Kidney (tissue), 22 donors: ENCODE measurements around the gene INTU. TPM values are rescaled to one million over a fixed set of nuclear protein-coding genes. Genes with fewer than 3 reads are reported as not detected.
"Not testable (repeated sequence)": the region's sequence is repeated elsewhere in the genome, so short reads cannot be mapped to it uniquely, and the experiment has no call there.

ENCODE experiments used
- DNase-seq, 5 donors: peaks; one replicate each; pipeline ENCODE4 v3.0.0-alpha.2; 2013 to 2020
- FAIRE-seq: peaks from 2 replicates; lab custom pipeline; 2012; peaks lifted over from hg19 to GRCh38; lab: Jason Lieb, UNC
- H3K27ac ChIP-seq, 2 donors: one replicate each; pipeline ENCODE4 v1.7.0; 2013; ENCODE audit warnings: low read depth in 2 of 2, low read length in 2 of 2, inconsistent platforms in 1 of 2
- H3K27me3 ChIP-seq: one replicate; pipeline ENCODE4 v1.7.1; 2013; ENCODE audit warnings: low read length, inconsistent platforms; ENCODE audit not compliant: control insufficient read depth, insufficient read depth
- H3K36me3 ChIP-seq, 3 donors: one replicate each; pipeline versions ENCODE4 v1.7.0 to v1.7.1; 2013; ENCODE audit warnings: low read length in 3 of 3, control low read depth in 1 of 3, inconsistent platforms in 1 of 3; ENCODE audit not compliant: insufficient read depth in 3 of 3, control insufficient read depth in 2 of 3
- H3K4me1 ChIP-seq, 3 donors: one replicate each; pipeline versions ENCODE4 v1.7.0 to v1.7.1; 2013; ENCODE audit warnings: low read length in 3 of 3, inconsistent platforms in 1 of 3, low read depth in 1 of 3; ENCODE audit not compliant: control insufficient read depth in 2 of 3, insufficient read depth in 2 of 3
- H3K4me3 ChIP-seq, 3 donors: one replicate each; pipeline versions ENCODE4 v1.7.0 to v1.8.1; 2013; ENCODE audit warnings: low read length in 3 of 3, control low read depth in 1 of 3, inconsistent platforms in 1 of 3
- H3K9ac ChIP-seq, 3 donors: one replicate each; pipeline versions ENCODE4 v1.7.0 to v1.7.1; 2013; ENCODE audit warnings: low read length in 3 of 3, control low read depth in 1 of 3, inconsistent platforms in 1 of 3
- H3K9me3 ChIP-seq, 3 donors: one replicate each; pipeline versions ENCODE4 v1.7.0 to v1.7.1; 2013; ENCODE audit warnings: low read length in 3 of 3, control low read depth in 1 of 3, inconsistent platforms in 1 of 3; ENCODE audit not compliant: control insufficient read depth in 2 of 3, insufficient read depth in 1 of 3
- CTCF ChIP-seq: IDR thresholded peaks from 3 replicates; pipeline ENCODE4 v1.5.1; 2012; ENCODE audit warnings: mild to moderate bottlenecking, moderate library complexity, borderline replicate concordance; ENCODE audit not compliant: insufficient read depth; ENCODE audit errors: extremely low read depth
- intact Hi-C: fragments of 100-400 bp; cut with DNase I; formaldehyde crosslinking; loops from one replicate; pipeline ENCODE4 v1.11.1; 2022
- long read RNA-seq, 10 donors: library from polyadenylated mRNA in 1 of 10; unstranded in 1 of 10; transcript quantifications; one replicate each; pipeline ENCODE4 v2.0.0 and lab custom pipeline, GENCODE V29; 2021 to 2026
- polyA plus RNA-seq: library from polyadenylated mRNA; stranded (reverse); fragments of 350-450 nt; fragmentation: Illumina TruSeq; extraction: RNeasy Lipid Tissue Mini Kit (QIAGEN cat#74804); gene quantifications from one replicate; pipeline ENCODE4 v1.2.3, GENCODE V29; 2014; ENCODE audit warnings: low read depth, low replicate concordance; ENCODE audit not compliant: insufficient read depth
- total RNA-seq: library from RNA; stranded (reverse); fragmentation: NEBNext Ultra II Directional; extraction: Animal tissue kit (Norgen Biotek cat#: 25700); gene quantifications from one replicate; pipeline ENCODE4 v1.2.1, GENCODE V29; 2021
- donor health status: control.
- donor health status: control.
- donor health status: control.
- donor health status: control.
- donor health status: control.
- donor health status: DM: yes; HTN: yes; CAD: no.
- donor health status: Normal renal cell carcinoma (clear cell type).

Gene INTU
- 8.3 TPM for total RNA-seq
- polyA plus RNA-seq = 2.6 TPM
- long read RNA-seq, donor 1 = 0 reads
- long read RNA-seq, donor 2 = 0 reads
- long read RNA-seq, donor 3 = 0 reads
- long read RNA-seq, donor 4 = 0 reads
- long read RNA-seq, donor 5 = 0 reads
- long read RNA-seq, donor 6 = 0 reads
- long read RNA-seq, donor 7, partial matches to known transcripts = 2 of 4 reads
- long read RNA-seq, donor 7, other reads (novel, unspliced or antisense) = 2 of 4 reads
- long read RNA-seq, donor 8 = 0 reads
- long read RNA-seq, donor 9 = 0 reads
- long read RNA-seq, donor 10 = 0 reads

GRCh38 chr4:127632420-127633403, at the start of gene INTU:
Gene INTU, plus strand, starts transcription at chr4:127632957. Its CDS starts 78 bp downstream, at chr4:127633035.
- H3K27me3 ChIP-seq = no peaks in the 10 kb centered on the region
- H3K27ac ChIP-seq = no peak within 1 kb of the TSS
- TF ChIP-seq CTCF = no peak
- no peaks in the 10 kb centered on the region for H3K9me3 ChIP-seq
- peaks cover 0 to 3% (median 0%) of the 10 kb centered on the region in 3 donors for H3K4me1 ChIP-seq
- peak within 1 kb of the TSS; percentile 84 to 100 (median 95) for H3K4me3 ChIP-seq
- peak within 1 kb of the TSS; percentile 74 to 94 (median 93) for H3K9ac ChIP-seq
- intact Hi-C loops = no loop called here
- peak; percentile 94 to 99 (median 96) for DNase-seq
- H3K36me3 ChIP-seq = no peaks in the 10 kb centered on the region
- peak; percentile 86 for FAIRE-seq

- intact Hi-C loops, DNase-seq, H3K9me3 ChIP-seq, H3K4me3 ChIP-seq, H3K27ac ChIP-seq, H3K4me1 ChIP-seq, H3K9ac ChIP-seq, FAIRE-seq, H3K36me3 ChIP-seq, H3K27me3 ChIP-seq: not testable (repeated sequence)
These were observed 46.3 kb upstream of the INTU start for GRCh38 chr4:127586496-127586895.

- FAIRE-seq (no peak), DNase-seq (peak in 2 of 5 donors; percentile 14 to 34)
- Histone ChIP-seq H3K4me1 (no peaks in the 10 kb centered on the region), H3K4me3 (no peak overlapping the region), H3K27ac (no peak overlapping the region), H3K9ac (no peak overlapping the region), H3K27me3 (no peaks in the 10 kb centered on the region), H3K9me3 (no peaks in the 10 kb centered on the region), H3K36me3 (no peaks in the 10 kb centered on the region)
- TF ChIP-seq CTCF = peak; percentile 59
- intact Hi-C loops = no loop called here
These were observed 45.7 kb upstream of the INTU start for GRCh38 chr4:127586922-127587571.

GRCh38 chr4:127589153-127589552, 43.6 kb upstream of the INTU start:
- FAIRE-seq, DNase-seq, H3K4me1 ChIP-seq, H3K9ac ChIP-seq, H3K36me3 ChIP-seq, H3K9me3 ChIP-seq, H3K27me3 ChIP-seq, H3K27ac ChIP-seq, H3K4me3 ChIP-seq, intact Hi-C loops: not testable (repeated sequence)
